Measurements from ENCODE around the gene MMS19. TPM values are rescaled to one million over a fixed set of nuclear protein-coding genes. Genes with fewer than 3 reads are reported as not detected.

The MMS19 gene
- total RNA-seq, 1 donor from 2014 or later: 70.7 TPM

DNA sequence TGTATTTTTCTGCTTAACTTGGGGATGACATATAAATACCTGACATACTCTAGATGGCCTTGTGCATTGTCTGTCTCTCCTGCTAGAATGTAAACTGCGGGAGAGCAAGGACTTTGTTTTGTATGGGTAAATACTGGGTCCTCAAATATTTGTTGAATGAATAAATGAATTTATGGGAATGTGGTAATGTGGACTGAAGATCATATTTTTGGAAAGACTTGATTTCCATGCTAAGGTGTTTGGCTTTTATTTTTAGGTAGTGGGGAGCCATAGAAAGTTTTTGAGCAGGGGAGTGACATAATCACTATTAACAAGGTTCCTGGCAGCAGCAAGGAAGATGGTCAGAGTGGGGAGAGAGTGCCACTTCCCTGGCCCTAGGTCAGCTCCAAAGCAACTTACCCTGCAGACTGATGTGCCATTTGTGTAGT, 27.5 kb upstream of the MMS19 start:
- no peak for DNase-seq (ENCODE audit: low read depth, low spot score)

DNA sequence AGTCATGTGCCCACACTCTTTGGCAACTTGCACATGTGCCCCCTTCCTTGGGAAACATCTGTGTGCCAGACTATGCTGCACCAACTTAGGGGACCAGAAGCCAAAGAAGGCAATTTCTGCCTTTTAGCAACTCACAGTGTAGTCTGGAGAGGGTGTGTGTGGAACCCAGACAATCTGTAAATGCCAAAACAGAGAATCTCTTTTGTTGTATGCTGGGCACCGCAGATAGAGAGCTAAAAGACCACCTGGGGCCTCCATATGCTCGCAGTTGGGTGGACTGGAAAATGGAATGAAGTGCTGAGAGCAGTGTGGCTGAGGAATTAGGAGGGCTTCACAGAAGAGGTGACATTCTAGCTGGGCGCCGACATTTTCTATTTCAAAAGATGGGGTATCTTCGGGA, 26.9 kb upstream of the MMS19 start:
- no peak for DNase-seq (ENCODE audit: low read depth, low spot score)

DNA sequence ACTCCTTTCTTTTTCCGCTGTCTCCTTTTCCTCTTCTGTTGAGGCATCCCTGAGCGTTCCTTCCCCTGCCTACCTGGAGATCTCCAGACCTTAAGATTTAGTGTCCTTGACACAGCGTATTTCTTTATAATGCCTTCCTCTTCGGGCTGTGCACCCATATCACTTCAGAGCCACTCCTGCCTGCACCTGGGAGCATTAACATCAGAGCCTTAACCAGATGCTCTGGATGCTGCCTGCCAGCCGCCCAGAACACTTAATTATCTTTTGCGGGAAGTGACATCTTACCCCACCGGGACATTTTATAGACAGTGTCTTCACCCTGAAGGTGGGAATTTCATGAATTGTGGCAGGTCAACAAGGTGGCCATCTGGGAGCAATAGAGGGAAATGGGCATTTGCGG, 24.7 kb upstream of the MMS19 start:
- no peak for DNase-seq (ENCODE audit: low read depth, low spot score)

DNA sequence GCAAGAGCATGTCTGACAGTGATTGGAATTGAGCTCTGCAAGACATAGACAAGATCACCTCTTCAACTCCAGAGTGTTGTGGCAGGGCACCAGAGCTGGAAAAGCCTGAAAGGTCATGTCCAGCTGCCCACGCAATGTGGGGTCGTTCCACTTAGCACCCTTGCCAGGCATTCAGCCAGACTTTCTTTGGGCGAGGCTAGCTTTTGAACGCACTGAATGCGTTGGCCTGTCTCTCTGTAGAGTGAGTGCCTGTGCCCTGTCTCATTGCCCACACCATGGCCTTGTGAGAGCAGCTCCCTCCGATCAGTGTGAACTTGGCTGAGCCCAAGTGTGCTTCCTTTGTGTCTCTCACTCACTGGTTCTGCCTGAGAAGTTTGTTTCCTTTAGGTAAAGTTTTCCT, 23.8 kb upstream of the MMS19 start:
- DNase-seq (ENCODE audit: low read depth, low spot score): no peak

DNA sequence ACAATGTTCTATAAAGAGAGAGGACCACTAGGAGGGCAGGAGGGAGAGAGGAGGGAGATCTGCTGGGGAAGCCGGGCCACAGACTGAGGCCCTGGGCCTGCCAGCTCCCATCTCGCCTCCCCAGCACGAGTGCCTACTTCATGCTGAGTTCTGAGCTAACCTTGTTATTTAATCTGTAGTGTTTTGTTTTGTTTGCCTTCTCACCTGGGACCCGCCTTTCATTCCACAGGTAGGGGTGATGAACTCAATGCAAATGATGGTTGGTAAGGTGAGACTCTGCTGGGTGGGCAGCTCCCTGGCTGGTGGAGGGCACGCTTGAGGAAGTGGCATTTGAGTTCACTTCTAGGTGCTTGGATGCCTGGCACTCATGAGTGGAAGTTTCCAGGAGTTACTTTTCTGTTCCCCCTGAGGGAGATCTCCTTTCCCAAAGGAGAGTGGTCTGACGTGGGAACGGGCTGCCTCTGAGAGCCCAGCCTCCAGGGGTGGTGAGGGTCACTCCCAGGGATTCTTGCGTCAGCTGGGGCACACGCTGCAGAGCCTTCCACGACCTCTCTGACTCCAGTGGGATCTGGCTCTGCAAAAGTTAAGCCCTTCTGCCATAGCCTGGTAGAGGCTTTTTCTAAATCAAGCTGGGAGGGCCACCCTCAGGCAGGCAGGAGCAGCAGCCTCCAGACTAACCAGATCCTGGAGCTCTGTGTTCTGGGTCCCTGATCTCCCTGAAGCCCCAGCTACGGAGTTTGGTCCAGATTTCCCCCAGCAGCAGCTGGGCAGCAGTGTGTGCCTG, 22.9 kb upstream of the MMS19 start:
- no peak for DNase-seq (ENCODE audit: low read depth, low spot score)

DNA sequence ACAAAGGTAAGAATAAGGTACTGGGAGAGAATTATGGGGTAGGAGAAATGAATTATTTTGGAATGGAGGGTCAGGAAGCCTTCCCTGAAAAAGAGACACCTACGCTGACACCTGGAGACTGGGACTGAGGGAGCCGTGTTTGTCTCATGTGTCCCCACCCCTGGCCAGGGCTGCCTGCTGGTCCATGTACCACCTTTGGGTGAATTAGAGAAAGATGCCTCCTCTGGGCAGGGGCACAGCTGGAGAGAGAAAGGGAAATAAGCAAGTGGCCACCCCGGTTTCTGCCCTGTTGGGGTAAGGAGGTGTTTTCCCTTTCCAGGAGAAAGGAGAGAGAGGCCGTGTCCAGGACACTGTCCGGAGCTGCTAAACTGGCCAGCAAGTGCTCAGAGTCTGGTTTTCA, 22.3 kb upstream of the MMS19 start:
- DNase-seq (ENCODE audit: low read depth, low spot score): no peak

DNA sequence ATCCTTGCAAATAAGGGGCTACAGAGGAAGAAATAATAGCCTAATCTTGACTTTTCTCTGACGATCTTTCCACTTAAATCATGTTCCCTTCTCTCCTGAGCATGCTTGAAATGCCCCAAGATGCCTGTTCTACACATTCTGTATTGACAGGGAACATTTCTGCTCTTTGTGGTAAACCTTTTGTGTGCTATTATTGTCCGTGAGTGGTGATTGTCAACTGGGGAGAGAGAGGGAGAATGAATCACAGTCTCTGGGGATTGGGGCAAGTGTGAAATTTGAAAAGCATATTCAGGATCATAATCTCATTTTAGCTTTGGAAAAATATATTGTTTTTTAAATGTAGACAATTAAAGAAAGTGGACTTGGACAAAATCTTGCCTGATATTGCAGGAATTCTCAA, 21.1 kb upstream of the MMS19 start:
- no peak for DNase-seq (ENCODE audit: low read depth, low spot score)

DNA sequence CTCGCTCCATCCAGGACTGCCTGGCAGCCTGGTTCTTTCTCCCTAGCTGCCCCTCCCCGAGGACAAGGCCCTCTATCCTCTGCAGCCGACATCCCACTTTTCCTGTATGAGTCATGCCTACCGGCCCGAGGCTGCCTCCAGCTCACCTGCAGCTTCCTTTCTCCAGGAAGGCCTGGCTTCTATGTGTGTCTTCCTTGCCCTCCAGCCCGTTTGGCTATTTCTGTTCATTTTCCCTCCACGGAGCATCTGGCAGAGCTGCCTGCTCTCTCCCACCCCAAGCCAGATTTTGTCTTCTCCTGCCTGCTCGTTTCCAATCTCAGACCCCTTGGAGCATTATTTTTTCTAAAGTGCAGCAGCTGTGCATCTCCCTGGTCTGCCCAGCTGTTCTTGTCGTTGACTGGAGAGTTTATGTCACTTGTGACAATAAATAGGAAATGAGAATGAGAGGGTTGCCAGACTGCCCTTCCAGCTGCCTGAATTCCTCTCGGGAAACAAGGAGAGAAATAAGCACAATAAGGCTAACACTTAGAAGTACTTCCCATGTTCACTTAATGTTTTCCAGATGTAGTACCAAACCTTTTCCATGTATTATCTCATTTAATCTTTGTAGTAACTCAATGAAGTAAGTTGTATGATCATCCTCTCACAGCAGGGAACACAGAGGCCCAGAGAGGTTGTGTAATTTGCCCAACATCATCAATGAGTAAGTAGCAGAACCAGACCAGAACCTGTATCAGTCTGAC, 20.2 kb upstream of the MMS19 start:
- no peak for DNase-seq (ENCODE audit: low read depth, low spot score)

DNA sequence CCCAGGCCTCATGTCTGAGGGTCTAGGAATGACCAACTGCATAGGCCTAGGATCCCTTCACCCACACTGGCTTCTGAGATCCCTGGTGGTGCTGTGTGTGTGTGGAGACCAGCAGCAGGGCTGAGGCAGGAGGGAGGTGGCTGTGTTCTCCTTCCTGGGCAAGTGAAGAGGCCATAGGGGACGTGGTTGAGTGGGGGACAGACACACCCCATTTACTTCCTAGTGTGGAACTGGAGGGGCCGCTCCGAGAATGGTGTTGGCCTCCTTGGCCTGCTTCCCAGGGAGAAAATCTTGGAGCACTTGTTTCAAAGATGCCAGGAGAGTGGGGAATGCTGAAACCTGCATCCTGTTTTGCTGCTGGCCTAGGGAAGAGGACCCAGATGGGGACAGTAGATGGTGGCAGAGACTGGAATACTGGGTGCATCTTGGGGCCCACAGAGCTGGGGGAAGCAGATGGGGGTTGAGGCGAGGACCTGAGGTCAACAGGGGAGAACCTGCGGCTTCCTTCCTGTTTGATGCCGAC, 19.6 kb upstream of the MMS19 start:
- DNase-seq (ENCODE audit: low read depth, low spot score): no peak

DNA sequence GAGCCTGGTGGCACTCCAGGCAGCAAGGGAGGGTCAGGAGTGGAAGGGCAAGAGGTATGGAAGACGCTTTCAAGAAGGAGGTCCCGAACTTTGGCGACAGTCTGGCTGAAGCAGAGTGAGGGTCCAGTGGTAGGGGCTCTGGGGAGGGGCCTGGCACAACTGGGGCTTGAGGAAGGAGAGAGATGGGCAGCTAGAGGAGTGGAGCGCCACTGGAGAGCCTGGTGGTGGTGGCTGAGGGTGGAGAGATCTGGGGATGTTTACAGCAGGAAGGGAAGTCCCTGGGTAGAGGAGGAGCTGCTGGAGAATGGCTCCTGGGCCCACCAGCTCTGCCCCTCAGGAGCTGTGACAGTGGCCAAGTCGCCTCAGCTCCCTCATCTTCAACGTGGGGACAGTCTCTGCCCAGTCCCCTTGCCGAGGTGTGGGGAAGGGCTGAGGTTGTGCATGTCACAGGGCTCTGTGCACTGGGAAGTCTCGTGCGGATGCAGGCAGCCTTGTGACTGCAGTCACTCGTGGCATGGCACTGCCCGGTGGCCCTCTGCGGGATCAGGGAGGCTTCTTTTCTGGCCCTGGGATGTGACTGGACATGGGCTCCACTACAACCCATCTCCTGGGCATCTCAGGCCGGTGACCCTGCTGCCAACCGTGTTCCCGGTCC, 19.0 kb upstream of the MMS19 start:
- DNase-seq (ENCODE audit: low read depth, low spot score): no peak

DNA sequence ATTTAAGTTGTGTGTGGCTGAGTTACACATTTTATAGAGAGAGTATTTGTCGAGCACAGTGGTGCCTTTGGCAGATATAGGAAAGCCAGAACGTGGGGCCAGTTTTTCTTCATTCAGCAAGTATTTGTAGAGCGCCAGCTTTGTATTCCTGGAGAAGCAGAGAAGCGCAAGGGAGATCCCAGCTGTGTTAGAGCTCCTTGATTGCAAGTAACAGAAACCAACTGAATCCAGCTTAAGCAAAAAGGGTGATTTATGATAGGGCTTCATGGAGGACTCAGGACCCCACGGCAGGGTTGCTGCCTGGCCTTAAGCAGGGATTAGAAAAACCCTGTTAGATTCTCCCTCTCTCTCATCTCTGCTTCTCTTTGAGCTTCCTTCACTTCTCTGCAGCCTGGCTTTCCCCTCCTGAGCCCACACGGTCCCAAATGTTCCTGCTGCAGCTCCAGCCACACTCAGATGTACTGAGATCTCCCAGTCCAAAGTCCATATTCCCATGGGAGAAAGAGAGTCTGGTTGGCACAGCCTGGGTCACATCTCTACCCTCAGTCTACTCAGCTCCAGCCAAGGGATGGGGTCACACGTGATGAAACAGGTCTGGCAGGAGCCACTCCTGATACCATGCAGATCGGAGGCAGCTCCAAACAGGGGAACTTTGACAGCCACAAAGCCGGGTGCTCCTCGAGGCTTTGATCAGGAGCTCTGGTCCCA, 17.2 kb upstream of the MMS19 start:
- no peak for DNase-seq (ENCODE audit: low read depth, low spot score)

DNA sequence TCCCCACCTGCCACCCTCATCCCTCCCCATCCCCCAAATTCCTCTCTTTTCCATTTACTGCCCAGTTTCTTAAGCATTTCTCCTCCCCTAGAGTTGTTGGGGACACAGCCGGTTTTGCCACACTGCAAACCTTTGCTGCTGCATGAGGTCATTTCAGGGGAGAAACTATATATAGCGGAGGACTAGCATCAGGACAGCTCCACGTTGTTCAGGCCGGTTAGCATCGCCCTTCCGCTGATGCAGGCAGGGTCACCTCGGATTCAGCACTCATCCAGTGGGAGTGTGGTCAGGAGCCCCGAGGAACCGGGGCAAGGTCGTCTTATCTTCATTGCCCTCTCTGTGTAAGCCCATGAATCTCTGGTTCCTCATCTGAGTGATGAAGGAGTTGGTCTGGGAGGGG, 16.1 kb upstream of the MMS19 start:
- DNase-seq (ENCODE audit: low read depth, low spot score): no peak

DNA sequence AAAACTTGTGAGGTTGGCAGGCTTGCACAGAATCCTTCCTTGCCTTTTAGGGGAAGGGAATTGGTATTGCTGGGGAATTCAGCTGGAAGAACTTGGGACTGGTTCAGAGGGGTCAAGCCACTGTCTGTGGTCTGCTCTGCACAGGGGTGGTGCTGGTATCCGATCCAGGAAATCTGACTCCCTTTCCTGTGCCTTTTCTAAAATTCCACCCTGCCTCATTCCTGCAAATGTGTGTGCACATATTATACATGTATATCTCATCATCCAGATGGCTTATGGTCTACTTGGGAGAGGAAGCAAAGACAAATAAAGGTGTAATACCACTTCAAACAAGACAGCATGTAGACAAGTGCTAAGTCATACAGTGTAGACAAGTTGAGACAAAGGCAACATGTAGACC, 14.8 kb upstream of the MMS19 start:
- DNase-seq (ENCODE audit: low read depth, low spot score): no peak

DNA sequence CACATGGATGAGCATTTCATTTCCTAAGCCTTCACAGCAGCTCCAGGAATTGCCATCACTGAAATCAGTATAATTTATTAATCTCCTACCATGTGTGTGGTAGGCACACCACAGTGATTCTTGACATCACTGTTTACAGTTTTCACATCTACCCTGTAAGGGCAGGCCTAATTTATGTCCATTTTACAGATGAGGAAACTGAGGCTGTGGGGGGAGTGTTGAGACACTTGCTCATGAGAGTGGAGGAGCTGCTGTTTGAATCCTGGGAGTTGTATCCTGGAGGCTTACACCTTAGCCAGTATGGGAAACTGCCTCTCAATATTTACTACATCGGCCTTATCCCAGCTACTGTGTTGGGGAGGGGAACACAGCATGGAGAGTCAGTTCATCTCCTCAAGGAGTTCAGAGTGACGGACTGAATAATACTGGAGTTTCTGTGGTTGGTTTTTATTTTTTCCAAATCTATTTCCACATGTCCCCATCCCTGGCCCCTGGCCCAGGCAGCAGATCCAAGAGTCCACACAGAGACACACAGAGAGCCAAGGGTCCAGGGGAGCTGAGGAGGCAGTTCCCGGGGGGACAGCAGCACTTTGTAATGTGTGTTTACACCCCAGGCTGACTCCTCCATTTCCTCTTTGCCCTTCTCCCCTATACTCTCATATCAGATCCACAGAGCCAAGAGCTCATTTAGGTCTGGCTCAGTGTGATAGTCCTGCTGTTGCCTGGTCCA, 13.7 kb upstream of the MMS19 start:
- no peak for DNase-seq (ENCODE audit: low read depth, low spot score)

DNA sequence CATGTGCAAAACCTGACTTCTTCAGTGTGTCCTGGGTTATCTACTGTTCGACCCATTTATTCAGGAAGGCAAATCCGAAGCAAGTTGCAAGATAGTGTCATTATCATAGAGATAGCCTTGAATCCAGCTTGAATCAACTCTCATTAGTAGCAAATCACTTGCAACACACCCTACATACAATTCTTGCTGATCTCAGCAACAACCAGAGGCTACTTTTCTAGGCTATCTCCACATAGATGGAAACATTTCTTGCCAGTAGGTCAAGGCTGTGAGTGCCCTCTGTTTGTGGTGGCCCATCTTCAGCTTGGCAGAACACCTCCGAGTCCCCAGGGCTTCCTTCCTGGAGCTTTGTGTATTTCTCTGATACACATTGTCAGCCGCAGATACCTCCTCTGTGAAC, 12.5 kb upstream of the MMS19 start:
- no peak for DNase-seq (ENCODE audit: low read depth, low spot score)

DNA sequence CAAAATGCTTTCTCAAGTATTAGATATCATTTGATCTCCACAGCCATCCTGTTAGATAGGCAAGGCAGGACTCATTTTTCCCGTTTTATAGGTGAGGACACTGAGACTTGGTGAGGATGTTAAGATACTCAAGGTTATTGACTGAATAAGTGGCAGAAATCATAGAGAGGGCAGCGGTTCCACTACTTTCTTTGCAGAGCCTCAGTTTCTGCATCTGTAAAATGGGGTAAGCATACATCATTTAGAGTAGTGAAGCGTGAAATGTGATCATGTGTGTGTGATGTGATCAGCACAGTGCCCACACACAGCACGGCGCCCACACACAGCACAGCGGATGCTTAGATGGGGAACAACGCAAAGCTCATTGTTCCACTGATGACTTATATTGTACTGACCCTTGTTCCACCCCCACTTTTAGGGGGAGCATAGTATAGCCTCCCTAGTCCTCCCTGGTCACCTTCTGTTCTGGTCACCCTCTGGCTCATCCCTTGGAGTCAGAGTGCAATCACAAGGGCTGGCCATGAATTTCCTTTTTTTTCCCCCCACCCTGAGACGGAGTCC, 11.0 kb upstream of the MMS19 start:
- DNase-seq (ENCODE audit: low read depth, low spot score): no peak

DNA sequence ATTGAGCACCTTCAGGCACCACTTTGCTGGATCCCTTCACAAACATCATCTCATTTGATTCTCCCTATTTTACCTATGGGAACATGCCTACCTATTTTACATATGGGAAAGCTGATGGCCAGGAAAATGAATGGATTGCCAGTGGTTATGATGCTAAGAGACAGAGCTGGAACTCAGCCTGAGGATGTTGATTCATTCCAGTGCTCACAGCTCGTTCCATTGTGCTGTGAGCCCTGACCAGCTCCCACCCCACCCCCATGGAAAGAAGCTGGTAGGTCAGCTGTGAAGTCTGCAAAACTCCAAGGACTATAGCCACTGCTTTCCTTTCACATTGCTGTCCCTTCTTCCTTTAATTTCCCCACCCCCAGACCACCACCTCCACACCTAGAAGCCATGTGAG, 10.1 kb upstream of the MMS19 start:
- peak; percentile 57 for DNase-seq (ENCODE audit: low read depth, low spot score)

DNA sequence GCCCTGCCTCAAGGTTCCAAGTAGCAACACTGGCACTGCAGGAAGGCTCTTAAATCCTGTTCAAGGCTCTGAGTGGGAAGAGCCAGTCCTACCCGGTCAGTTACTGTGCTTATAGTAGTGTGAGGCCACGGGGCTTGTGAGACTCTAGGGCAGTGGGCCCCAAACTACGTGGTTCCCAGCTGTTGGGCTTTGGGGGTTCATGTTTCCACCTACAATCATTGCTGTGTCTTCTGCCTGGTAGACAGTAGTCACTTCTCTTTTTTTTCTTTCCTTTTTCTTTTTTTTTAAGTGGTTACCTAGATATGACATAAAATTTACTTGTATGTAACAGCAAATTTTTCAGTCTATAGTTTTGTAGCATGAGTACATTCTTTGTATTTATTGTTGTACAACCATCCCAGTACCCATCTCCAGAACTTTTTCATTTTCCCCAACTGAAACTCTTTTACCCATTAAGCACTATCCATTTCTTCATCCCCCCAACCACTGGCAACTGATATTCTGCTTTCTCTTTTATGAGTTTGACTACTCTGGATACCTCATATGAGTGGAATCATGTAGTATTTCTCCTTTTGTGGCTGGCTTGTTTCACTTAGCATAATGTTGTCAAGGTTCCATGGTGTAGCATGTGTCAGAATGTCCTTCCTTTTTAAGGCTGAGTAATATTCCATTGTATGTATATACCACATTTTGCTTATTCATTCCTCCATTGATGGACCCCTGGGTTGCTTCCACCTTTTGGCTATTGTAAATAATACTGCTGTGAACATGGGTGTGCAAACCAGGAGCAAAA, 8.2 kb upstream of the MMS19 start:
- no peak for DNase-seq (ENCODE audit: low read depth, low spot score)

DNA sequence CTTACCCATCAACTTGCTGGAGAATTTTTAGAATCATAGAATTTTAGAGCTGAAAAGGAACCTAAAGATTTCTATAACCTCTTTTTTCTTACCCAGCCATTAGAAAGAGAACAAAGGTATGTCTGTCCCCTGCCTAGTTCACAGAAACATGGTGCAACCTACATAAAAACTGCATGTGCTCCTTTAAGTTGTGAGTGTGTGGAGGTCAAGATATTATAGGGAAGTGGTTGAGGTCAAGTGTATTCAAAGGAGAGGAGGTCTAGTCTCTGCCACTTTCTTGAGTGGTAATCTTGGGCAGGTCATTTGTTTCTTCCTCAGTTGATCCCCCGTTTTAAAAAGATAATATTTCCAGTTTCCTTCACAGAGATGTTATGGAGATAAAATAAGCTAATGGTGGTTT, 6.9 kb upstream of the MMS19 start:
- DNase-seq (ENCODE audit: low read depth, low spot score): no peak

DNA sequence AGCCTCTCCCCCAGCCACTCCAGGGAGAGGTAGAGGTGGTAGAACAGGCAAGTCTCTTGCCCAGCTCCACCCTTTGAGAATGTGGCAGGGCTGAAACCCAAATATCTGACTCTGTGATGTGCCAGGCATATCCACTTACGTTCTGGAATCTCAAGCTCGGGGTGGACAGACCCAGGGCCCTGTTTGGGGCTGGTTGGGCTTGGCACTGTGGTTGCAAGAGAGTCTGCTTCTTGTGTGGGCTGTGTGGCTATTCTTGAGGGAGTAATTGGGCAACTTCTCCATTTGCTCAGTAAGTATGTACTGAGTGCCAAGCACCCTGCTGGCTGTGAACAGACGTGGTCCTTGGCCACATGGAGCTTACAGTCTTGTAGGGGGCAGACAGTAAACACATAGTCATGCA, 5.2 kb upstream of the MMS19 start:
- DNase-seq (ENCODE audit: low read depth, low spot score): no peak
